Stimulated activated naive CD4-positive, alpha-beta T cell (primary cell): ENCODE results near the gene GALNT2.

Experiments used
- DNase-seq, 6 experiments: peaks; one replicate each; lab custom pipeline; 2025; lab: John Stamatoyannopoulos, UW

The GALNT2 gene

GRCh38 chr1:230066466-230067404 is at the start of gene GALNT2:
TSS of gene GALNT2 (plus strand) at chr1:230067238. CDS start at chr1:230067281, 43 bp downstream.
- DNase-seq = peak; percentile 80 to 92 (median 84)

GRCh38 chr1:230020451-230020850 is 46.6 kb upstream of the GALNT2 start:
- no peak for DNase-seq

DNA sequence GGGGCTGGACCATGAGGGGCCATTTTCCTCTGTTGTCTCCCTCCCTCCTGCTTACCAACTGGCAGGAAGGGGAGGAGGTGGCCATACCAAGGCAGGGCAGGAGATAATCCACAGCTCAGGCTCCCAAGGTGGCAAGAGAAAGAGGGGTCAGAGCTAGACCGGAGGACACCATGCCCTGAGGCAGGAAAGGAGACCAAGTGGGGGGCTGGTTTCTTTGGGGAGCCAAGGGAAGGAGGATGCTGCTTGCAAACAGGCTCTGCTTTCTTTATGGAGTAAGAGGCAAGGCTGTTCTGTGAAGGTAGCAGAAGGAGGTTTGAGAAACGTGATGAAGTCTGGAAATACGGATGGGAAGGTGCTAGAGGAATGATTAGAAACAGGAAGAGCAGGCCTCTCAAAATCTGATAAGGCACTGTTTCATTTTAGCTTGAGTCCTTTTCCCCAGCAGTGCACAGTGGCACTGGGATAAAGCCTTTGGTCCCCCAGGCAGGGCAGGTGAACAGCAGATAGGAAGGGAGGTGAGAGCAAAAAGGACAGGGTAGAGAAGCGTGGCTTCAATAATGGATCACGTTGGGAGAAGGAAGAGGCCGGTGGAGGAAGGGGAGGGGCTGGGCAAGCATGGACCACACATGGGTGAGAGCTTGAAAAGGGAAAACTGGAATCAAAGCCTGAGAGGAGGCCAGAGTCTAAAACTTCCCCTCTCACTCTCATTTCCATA is 44.2 kb upstream of the GALNT2 start:
- DNase-seq = no peak

DNA sequence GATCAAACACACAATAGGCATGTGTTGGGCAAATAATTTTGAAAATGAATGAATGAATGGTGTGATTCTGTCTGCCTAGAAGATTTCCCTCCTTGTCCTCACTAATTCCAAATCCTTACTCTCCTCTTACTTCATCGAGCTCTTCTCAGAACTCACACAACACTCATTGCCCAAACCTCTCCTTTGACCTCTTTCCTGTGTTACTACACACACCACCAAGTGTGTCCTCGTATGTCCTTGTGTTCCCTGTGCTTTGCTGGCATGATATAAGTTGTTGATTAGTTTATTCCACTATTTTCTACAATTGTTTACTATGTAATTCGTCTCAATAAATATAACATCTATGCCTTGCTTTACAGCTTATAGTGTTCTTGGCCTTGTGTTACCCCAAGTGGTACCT is 41.4 kb upstream of the GALNT2 start:
- DNase-seq = no peak

DNA sequence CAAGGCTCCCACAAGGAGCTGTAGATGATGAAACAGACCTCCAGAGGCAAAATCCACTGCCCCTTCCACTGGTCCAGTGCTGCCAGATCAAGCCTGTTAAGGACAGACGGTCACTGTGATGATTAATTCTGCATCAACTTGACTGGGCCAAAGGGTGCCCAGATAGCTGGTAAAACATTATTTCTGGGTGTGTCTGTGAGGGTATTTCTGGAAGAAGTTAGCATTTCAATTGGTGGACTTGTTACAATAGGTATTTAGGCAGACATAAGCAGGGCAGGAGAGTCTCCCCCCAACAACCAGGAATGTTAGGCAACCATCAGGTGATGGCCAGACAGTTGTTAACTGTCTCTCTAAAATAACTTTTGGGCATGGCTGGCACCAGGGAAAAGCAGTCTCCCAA is 40.9 kb upstream of the GALNT2 start:
- DNase-seq = no peak

- DNase-seq = no peak
These were observed 40.5 kb upstream of the GALNT2 start for GRCh38 chr1:230026572-230026971.

DNA sequence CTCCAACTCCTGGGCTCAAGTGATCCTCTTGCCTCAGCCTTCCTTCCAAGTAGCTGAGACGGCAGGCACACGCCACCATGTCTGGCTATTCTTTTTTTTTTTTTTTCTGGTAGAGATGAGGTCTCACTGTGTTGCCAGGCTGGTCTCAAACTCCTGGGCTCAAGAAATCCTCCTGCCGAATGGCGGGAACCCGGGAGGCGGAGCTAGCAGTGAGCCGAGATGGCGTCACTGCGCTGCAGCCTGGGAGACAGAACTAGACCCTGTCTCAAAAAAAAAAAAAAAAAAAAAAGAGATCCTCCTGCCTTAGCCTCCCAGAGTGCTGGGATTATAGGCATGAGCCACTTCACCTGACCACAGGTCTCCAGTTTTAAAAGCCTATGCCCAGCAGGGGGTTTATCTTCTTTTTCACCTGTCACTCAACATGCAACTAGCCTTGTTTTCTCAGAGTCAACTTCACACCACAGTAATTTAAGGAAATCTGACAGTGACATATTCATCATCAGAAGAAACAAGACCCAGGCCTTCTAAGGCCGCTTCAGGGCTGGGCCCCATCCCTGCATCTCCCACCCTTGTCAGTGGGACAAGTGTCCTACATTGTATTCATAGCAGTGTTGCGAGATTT is 38.3 kb upstream of the GALNT2 start:
- no peak for DNase-seq

- peak in 1 of 6 experiments; percentile 10 for DNase-seq
These were observed 37.6 kb upstream of the GALNT2 start for GRCh38 chr1:230029244-230029941.

DNA sequence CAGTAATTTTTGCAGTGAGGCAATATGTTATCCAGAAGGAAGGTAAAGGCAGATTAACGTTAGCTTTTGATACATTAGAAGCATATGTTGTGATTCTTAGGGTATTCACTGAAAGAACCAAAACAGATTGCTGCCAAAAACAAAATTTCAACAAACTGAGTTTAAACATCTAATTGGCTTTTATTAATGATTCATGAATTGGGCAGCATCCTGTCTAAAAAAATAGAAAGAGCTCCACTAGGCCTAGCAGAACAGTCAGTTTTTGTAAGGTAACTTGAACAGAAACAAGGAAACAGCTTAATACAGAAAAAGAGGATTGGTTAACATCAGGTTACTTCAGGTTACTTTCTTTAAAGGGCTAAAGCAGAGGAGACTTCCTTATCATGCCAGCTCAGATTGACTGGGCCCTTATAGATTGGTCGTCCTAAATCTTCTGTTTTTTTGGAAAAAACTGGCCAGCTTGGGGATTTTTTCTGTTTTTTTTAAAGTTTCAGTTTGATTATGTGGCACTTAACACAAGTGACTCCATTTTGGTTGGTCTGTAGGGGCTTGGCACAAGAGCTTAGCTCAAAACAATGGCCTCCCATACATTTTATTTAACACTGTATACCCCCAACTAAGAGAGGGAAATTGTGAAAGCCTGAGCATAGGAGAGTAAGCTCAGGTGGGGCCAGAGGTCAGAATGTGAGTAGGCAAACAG is 36.8 kb upstream of the GALNT2 start:
- DNase-seq = no peak

DNA sequence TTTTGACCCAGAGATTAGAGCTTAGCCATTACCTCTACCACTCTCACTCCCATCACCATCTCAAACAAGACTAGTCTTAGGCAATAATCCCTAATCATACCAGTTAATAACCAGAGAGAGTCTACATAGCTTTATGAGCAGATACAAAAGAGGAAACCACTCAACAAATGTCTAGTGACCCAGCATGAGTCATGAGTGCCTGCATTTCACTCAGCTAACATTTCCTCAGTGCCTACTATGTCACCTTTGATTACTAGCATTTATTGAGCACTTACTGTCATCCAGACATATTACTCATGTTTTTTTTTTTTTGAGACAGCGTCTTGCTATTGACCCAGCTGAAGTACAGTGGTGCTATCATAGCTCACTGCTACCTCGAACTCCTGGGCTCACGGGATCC is 35.9 kb upstream of the GALNT2 start:
- no peak for DNase-seq

GRCh38 chr1:230032516-230033281 is 34.3 kb upstream of the GALNT2 start:
- no peak for DNase-seq

DNA sequence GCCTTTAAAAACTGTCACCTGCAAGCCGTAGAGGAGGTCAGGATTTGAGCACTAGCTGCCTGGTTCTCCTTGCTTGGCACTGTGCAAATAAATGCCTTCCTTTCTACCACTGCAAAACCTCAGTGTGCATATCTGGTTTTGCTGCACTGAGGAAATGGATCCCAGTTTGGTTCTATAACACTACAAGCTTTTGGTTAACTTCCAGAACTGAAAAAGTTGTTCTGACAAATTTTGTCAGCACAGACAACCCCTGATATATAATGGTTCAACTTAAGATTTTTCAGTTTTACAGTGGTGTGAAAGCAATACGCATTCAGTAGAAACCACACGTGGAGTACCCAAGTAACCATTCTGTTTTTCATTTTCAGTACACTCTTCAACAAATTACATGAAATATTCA is 29.8 kb upstream of the GALNT2 start:
- no peak for DNase-seq

DNA sequence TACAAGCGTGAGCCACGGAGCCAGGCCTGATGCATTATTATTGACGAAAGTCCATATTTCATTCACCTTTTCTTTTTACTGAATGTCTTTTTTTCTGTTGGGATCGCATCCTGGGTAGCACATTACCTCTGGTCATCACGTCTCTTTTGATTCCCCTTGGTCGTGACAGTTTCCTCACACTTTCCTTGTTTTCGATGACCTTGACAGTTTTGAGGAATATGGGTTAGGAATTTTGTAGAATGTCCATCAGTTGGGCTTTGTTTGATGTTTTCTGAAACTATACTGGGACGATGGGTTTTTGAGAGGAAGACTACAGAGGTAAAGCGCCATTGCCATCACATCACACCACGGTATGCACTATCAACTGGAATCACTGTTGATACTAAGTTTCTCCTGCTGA is 26.6 kb upstream of the GALNT2 start:
- DNase-seq = no peak

DNA sequence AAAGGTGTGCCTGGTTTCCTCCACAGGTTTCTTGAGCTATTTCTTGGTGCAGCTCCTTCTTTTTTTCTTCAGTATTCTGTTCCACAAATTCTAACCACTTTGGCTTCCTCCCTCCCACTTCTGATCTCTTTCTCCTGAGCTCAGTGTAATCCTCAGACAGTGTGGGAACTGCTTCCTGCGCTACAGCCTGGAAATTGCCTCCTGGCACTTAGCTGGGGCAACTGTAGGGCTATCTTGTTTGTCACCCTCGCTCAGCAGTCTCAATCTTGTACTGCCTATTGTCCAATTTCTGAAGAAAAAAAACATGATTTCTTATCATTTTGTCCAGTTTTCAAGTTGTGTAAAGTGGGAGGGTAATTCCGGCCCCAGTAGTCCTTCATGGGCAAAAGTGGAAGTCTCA is 24.0 kb upstream of the GALNT2 start:
- no peak for DNase-seq

DNA sequence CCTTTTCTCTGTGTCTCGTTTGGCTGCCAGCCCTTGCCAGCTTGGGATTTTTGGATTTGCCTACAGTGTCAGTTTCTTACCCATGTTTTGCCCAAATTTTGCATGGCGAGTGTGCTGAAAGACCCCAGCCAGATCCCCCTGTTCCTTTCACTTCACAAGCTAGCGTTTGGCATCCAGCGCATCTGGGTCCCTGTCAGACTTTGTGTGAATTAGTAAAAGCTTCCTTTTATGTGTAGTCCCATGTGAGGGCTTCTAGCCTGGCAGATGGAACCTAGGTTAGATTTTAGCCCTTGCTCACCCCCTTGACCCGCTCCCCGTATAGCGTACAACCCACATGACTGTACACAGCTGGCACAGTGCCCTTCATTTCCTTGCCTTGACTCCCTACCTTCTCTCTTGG is 22.3 kb upstream of the GALNT2 start:
- no peak for DNase-seq

DNA sequence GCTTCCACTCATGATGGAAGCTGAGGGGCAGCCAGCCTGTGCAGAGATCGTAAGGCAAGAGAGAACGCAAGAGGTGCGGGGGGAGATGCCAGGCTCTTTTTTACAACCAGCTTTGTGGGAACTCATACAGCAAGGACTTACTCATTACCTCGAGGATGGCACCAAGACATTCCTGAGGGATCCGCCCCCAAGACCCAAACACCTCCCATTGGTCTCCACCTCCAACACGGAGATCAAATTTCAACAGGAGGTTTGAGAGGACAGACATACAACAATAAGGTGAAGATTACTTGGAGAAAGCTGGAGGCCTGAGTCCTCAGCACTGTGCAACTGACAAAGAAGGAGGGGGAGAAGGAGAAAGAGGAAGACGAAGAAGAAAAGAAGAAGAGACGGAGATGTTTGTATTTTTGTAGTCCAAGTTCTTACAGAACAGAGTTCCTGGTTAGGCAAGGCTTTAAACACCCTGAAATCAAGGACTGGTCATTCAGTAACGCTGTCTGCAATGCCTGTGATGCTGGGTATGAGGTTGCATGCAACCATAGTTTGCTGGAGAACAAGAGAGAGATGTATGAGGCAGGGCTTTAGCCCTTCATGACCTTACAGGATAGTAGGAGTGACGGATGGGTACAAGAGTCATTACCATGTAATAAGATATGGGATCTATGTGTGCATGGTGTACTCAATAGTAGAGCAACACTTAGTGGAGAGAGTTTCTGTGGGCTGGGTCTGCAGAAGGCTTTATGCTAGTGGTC is 19.7 kb upstream of the GALNT2 start:
- DNase-seq = no peak

DNA sequence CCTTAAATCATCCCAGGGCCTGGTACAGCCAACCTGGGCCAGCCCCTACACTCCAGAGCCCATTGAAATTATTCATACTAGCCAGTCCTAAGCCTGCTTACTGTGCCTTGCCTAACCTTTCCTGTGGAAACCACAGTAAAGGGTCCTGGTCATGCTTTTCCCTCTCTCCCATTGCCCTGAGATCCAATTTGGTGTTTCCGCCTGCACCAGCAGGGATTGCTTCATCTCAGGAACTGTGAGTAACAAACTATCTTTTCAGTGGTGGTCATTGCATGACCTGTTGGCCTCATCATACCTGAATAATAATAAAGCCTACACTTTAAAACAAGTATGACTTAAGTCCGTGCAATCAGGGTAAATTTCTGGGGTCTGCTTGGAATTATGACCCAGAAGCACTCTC is 18.7 kb upstream of the GALNT2 start:
- DNase-seq = no peak

GRCh38 chr1:230048922-230049321 is 18.1 kb upstream of the GALNT2 start:
- DNase-seq = no peak

- no peak for DNase-seq
These were observed 17.3 kb upstream of the GALNT2 start for GRCh38 chr1:230049731-230050130.
